Activated naive CD4-positive, alpha-beta T cell treated with anti-CD3 and anti-CD28 coated beads for 36 hours (primary cell): ENCODE data around the gene RALB. TPM values are rescaled to one million over a fixed set of nuclear protein-coding genes. Genes with fewer than 3 reads are reported as not detected.
"Not testable (repeated sequence)": the region's sequence is repeated elsewhere in the genome, so short reads cannot be mapped to it uniquely, and the experiment has no call there.

Experiments used
- CTCF ChIA-PET: fragments of 350-600 bp; sonication (Branson Sonifier 250); formaldehyde crosslinking; loops from one replicate; lab custom pipeline; 2021; ENCODE audit warnings: antibody characterized with exemption; lab: Charles Lee
- DNase-seq: peaks from one replicate; pipeline ENCODE4 v3.0.0-alpha.2; 2020
- H3K27ac Mint-ChIP-seq: one replicate; pipeline ENCODE4 v1.8.0; 2021; ENCODE audit warnings: mild to moderate bottlenecking, mixed read lengths
- H3K27me3 Mint-ChIP-seq: one replicate; pipeline ENCODE4 v1.8.0; 2021; ENCODE audit warnings: low read depth, mixed read lengths
- H3K36me3 Mint-ChIP-seq: one replicate; pipeline ENCODE4 v1.8.0; 2021; ENCODE audit warnings: low read depth, mixed read lengths
- H3K4me1 Mint-ChIP-seq: one replicate; pipeline ENCODE4 v1.8.0; 2021; ENCODE audit warnings: low read depth, mixed read lengths
- H3K4me3 Mint-ChIP-seq: one replicate; pipeline ENCODE4 v1.8.0; 2021; ENCODE audit warnings: mild to moderate bottlenecking, moderate library complexity, mixed read lengths
- H3K9me3 Mint-ChIP-seq: one replicate; pipeline ENCODE4 v1.8.0; 2021; ENCODE audit warnings: mixed read lengths
- intact Hi-C: fragments of 100-400 bp; cut with micrococcal nuclease; formaldehyde crosslinking; loops from one replicate; pipeline ENCODE4 v1.15.1; 2023
- total RNA-seq, 2 experiments: library from RNA; stranded (reverse); gene quantifications; one replicate each; pipeline ENCODE4 v1.2.3, GENCODE V29; 2021

Gene RALB
- total RNA-seq, 2 experiments from 2014 or later, result 16.4 to 19.3 TPM

- no peaks in the 10 kb centered on the region for H3K27me3 Mint-ChIP-seq
- intact Hi-C loops, result loop anchor here (5.0 kb wide), 3 partner anchors 216 to 451 kb away; no protein-coding TSS in a partner anchor
- H3K4me3 Mint-ChIP-seq, result no peak overlapping the region
- CTCF ChIA-PET, result interaction anchor here (3.1 to 3.4 kb wide), 2 partner anchors 51 to 87 kb away, joined by 8 to 14 read pairs; no protein-coding TSS in a partner anchor
- H3K9me3 Mint-ChIP-seq, result peaks cover 9% of the 10 kb centered on the region
- peaks cover 53% of the 10 kb centered on the region for H3K4me1 Mint-ChIP-seq
- no peak overlapping the region for H3K27ac Mint-ChIP-seq
- peaks cover 13% of the 10 kb centered on the region for H3K36me3 Mint-ChIP-seq
- DNase-seq, result no peak
Observed at GRCh38 chr2:120226316-120226715, 26.3 kb upstream of the RALB start.

DNA sequence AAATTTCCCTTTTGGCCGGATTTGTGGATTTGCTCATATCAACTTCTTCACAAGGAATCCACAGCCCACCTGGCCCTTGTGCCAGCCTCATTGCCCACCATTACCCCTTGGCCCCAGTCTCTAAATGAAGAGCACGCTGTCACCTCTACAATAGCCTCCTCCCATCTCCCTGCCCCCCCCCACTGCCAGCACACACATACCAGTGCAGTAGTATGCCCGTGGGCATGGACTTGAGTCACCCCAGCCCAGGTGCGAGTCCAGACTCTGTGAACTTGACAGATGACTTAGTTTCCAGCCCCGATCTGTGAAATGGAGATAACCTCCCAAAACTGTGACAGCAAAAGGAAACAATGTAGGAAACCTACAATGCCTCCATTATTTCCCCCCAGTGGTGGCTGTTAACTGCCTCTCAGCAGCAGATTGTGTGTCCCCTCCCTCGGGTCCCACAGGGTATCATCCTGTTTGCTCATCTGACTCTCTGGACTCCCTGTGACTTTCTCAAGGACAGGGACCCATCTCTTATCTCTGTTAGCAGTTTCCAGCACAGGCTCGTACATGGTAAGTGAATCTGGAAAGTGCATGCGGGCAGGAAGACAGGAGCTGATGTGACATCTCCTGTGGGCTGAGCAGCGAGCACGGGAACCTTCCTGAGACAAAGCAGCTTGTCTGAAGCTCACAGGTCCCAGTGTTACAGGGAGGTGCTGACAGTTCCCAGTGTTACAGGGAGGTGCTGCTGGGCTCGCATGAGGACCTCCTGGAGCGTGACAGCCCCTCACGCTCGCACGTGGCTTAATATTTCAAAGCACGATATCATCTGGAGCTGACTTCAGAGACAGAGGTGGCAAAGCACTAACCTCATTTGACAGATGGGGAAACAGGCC lies 25.3 kb upstream of the RALB start:
- no peaks in the 10 kb centered on the region for H3K27me3 Mint-ChIP-seq
- intact Hi-C loops, result loop anchor here (5.0 kb wide), 3 partner anchors 215 to 450 kb away; no protein-coding TSS in a partner anchor
- CTCF ChIA-PET, result interaction anchor here (0.7 to 3.4 kb wide), 7 partner anchors 26 to 118 kb away, joined by 3 to 14 read pairs (median 3); no protein-coding TSS in a partner anchor
- peaks cover 1% of the 10 kb centered on the region for H3K9me3 Mint-ChIP-seq
- H3K4me3 Mint-ChIP-seq, result no peak overlapping the region
- H3K4me1 Mint-ChIP-seq, result peaks cover 52% of the 10 kb centered on the region
- peaks cover 3% of the 10 kb centered on the region for H3K36me3 Mint-ChIP-seq
- DNase-seq, result peak; percentile 49
- no peak overlapping the region for H3K27ac Mint-ChIP-seq

DNA sequence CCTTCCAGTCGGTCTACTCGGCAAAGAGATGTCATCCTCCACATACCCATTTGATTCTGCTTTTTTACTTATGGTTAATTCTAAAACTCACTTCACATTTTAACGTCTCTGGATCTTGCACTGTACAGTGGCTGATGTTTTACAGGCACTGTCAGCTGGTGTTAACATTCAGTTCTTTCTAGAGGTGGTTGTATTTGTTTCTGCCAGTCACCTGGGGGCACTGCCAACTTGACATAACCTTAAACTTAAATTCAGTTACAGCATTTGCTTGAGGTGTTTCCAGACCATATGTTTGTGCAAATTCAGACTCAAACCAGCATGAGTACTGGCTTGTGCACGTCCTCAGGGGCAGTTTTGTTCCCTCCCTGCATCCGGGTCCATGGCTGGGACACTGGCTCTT lies 24.1 kb upstream of the RALB start:
- DNase-seq, result peak; percentile 35
- Mint-ChIP-seq H3K27me3 (no peaks in the 10 kb centered on the region), H3K4me1 (peaks cover 59% of the 10 kb centered on the region), H3K36me3 (no peaks in the 10 kb centered on the region), H3K9me3 (no peaks in the 10 kb centered on the region), H3K27ac (no peak overlapping the region), H3K4me3 (no peak overlapping the region)
- intact Hi-C loops, result loop anchor here (1.0 to 5.0 kb wide), 4 partner anchors 85 to 449 kb away; no protein-coding TSS in a partner anchor
- CTCF ChIA-PET, result interaction anchor here (0.7 to 3.1 kb wide), 6 partner anchors 19 to 119 kb away, joined by 3 to 8 read pairs (median 3); no protein-coding TSS in a partner anchor

GRCh38 chr2:120229341-120229740 lies 23.3 kb upstream of the RALB start:
- no peak overlapping the region for H3K27ac Mint-ChIP-seq
- DNase-seq, result no peak
- H3K9me3 Mint-ChIP-seq, result no peaks in the 10 kb centered on the region
- H3K4me1 Mint-ChIP-seq, result peaks cover 57% of the 10 kb centered on the region
- no peak overlapping the region for H3K4me3 Mint-ChIP-seq
- no peaks in the 10 kb centered on the region for H3K27me3 Mint-ChIP-seq
- intact Hi-C loops, result loop anchor here (5.0 kb wide), 3 partner anchors 213 to 448 kb away; no protein-coding TSS in a partner anchor
- CTCF ChIA-PET, result interaction anchor here (1.6 to 4.0 kb wide), 2 partner anchors 84 to 120 kb away, joined by 3 to 37 read pairs; no protein-coding TSS in a partner anchor
- H3K36me3 Mint-ChIP-seq, result no peaks in the 10 kb centered on the region

- peaks cover 2% of the 10 kb centered on the region for H3K9me3 Mint-ChIP-seq
- peaks cover 54% of the 10 kb centered on the region for H3K4me1 Mint-ChIP-seq
- no peak for DNase-seq
- CTCF ChIA-PET, result interaction anchor here (1.3 to 4.0 kb wide), 5 partner anchors 26 to 470 kb away, joined by 3 to 37 read pairs (median 4); no protein-coding TSS in a partner anchor
- no peaks in the 10 kb centered on the region for H3K36me3 Mint-ChIP-seq
- peak overlapping the region; percentile 41 for H3K27ac Mint-ChIP-seq
- intact Hi-C loops, result loop anchor here (5.0 kb wide), 3 partner anchors 533 to 1417 kb away; partner anchors contain the start of genes CLASP1 and RNU4ATAC
- no peaks in the 10 kb centered on the region for H3K27me3 Mint-ChIP-seq
- peak overlapping the region; percentile 82 for H3K4me3 Mint-ChIP-seq
Observed at GRCh38 chr2:120230515-120231471, 21.9 kb upstream of the RALB start.

DNA sequence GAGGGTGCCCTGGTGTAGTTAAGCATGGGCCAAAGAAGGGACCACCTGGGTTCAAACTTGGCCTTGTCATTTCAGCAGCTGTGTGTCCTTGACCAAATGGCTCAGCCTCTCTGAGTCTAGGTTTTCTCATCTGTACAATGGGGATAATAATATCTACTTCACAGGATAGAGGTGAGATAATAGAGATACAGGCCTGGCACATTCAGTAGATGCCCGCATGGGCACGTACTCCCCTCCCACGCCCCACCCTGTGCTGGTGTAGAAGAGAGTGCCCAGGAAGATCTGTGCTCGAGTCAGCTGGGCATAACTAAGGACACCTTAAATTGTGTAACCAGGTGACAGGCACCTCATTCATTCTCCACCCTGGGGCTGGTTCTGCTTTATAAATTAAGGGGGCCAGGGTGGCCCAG lies 21.1 kb upstream of the RALB start:
- CTCF ChIA-PET, result interaction anchor here (1.3 to 4.0 kb wide), 4 partner anchors 25 to 471 kb away, joined by 3 to 37 read pairs (median 6); no protein-coding TSS in a partner anchor
- Mint-ChIP-seq H3K9me3 (peaks cover 2% of the 10 kb centered on the region), H3K27ac (peak overlapping the region; percentile 94), H3K36me3 (no peaks in the 10 kb centered on the region), H3K27me3 (no peaks in the 10 kb centered on the region), H3K4me1 (peaks cover 51% of the 10 kb centered on the region), H3K4me3 (peak overlapping the region; percentile 82)
- no peak for DNase-seq
- intact Hi-C loops, result loop anchor here (5.0 kb wide), 3 partner anchors 534 to 1416 kb away; partner anchors contain the start of genes CLASP1 and RNU4ATAC

DNA sequence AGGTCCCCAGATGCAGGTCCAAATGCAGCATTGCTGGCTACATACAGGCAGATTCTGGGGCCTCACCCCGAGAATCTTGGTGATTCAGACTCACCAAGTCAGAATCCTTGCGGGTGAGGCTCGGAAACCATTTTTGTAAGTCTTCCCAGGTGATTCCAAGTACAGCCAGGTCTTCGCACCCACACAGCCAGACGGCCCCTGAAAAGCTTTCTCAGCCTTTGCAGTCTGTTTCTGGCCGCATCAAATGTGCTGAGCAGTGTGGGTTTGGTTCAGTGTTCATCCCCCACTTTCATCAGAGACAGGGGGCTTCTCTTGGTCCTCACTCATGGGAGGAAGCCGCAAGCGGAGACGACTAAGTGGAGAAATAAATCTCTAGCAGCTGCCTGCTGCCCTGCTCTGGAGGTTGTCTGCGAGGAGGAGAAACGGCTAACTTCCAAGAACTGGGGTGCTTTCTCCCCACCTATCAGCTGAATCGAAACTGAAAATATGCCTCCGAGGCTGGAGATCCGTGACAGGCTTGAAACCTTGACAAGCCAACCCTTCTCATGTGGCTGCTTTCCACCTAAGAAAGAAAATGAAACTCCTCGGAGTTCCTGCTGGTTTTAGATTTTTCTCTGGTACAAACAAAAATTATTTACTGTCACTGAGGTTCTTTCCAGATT lies 20.5 kb upstream of the RALB start:
- Mint-ChIP-seq H3K4me3 (peak overlapping the region; percentile 82), H3K9me3 (peaks cover 2% of the 10 kb centered on the region), H3K27ac (peak overlapping the region; percentile 94), H3K36me3 (no peaks in the 10 kb centered on the region), H3K27me3 (no peaks in the 10 kb centered on the region), H3K4me1 (peaks cover 47% of the 10 kb centered on the region)
- peak; percentile 86 for DNase-seq
- CTCF ChIA-PET, result interaction anchor here (1.1 to 4.0 kb wide), 6 partner anchors 25 to 471 kb away, joined by 3 to 37 read pairs (median 4); no protein-coding TSS in a partner anchor
- intact Hi-C loops, result loop anchor here (1.0 to 5.0 kb wide), 9 partner anchors 9 to 1415 kb away; partner anchors contain the start of genes CLASP1, PTPN4, RALB and RNU4ATAC

DNA sequence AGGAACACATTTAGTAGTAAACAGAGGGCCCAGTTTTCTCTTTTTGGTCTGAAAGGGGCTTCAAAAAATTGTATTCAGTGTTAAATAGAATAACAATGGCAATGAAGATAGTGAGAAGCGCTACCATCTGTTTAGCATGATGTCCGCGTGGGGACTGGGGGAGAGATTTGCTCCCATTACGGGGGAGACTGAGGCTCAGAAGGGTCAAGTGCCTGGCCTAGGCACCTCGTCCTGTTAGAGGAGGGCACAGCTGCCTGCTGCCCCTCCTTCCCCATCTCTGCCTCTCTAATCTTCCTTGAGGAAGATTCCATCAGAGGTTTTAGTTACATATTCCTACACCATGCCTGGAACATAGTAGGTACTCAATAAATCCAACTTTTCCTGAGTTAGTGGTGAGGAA lies 19.4 kb upstream of the RALB start:
- CTCF ChIA-PET, result interaction anchor here (0.6 to 4.0 kb wide), 6 partner anchors 8 to 529 kb away, joined by 3 to 37 read pairs (median 6); partner anchors contain the start of gene EPB41L5
- intact Hi-C loops, result loop anchor here (5.0 kb wide), 3 partner anchors 536 to 1414 kb away; partner anchors contain the start of genes CLASP1 and RNU4ATAC
- H3K27me3 Mint-ChIP-seq, result no peaks in the 10 kb centered on the region
- no peaks in the 10 kb centered on the region for H3K36me3 Mint-ChIP-seq
- peak overlapping the region; percentile 82 for H3K4me3 Mint-ChIP-seq
- H3K9me3 Mint-ChIP-seq, result peaks cover 2% of the 10 kb centered on the region
- H3K27ac Mint-ChIP-seq, result peak overlapping the region; percentile 94
- DNase-seq, result no peak
- H3K4me1 Mint-ChIP-seq, result peaks cover 40% of the 10 kb centered on the region

DNA sequence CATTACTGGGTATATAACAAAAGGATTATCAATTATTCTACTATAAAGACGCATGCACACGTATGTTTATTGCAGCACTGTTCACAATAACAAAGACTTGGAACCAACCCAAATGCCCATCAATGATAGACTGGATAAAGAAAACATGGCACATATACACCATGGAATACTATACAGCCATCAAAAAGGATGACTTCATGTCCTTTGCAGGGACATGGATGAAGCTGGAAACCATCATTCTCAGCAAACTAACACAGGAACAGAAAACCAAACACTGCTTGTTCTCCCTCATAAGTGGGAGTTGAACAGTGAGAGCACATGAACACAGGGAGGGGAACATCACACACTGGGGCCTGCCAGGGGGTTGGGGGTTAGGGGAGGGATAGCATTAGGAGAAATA lies 17.5 kb upstream of the RALB start:
- DNase-seq, H3K36me3 Mint-ChIP-seq, H3K27ac Mint-ChIP-seq, H3K27me3 Mint-ChIP-seq, CTCF ChIA-PET, H3K4me3 Mint-ChIP-seq, H3K9me3 Mint-ChIP-seq, intact Hi-C loops: not testable (repeated sequence)
- peaks cover 30% of the 10 kb centered on the region for H3K4me1 Mint-ChIP-seq

DNA sequence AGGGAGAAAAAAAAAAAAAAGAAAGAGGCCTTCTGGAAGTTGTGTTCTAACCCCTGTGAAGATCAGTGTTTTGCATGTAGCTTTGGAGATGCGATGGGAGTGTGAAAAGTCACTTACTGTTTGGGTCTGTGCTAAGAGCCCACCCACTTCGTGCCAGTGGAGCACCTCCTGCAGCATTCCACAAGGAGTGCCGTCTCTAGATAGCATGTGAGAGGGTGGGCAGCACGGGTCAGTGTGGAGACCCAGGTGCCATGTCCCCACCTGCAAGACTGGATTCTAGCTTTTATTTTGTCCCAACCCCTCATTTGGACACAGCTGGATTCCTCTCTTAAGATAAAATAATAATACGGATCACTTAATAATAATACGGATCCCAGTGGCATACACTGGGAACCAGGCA lies 17.0 kb upstream of the RALB start:
- CTCF ChIA-PET, result interaction anchor here (0.7 kb wide), 1 partner anchor 51 kb away, joined by 3 read pairs; no protein-coding TSS in a partner anchor
- H3K4me1 Mint-ChIP-seq, result peaks cover 28% of the 10 kb centered on the region
- no peak overlapping the region for H3K4me3 Mint-ChIP-seq
- H3K9me3 Mint-ChIP-seq, result peaks cover 2% of the 10 kb centered on the region
- no peaks in the 10 kb centered on the region for H3K36me3 Mint-ChIP-seq
- intact Hi-C loops, result no loop called here
- no peak overlapping the region for H3K27ac Mint-ChIP-seq
- DNase-seq, result no peak
- no peaks in the 10 kb centered on the region for H3K27me3 Mint-ChIP-seq

GRCh38 chr2:120236316-120236715 lies 16.3 kb upstream of the RALB start:
- Mint-ChIP-seq H3K27me3 (no peaks in the 10 kb centered on the region), H3K27ac (no peak overlapping the region), H3K9me3 (peaks cover 2% of the 10 kb centered on the region), H3K4me3 (no peak overlapping the region), H3K36me3 (no peaks in the 10 kb centered on the region), H3K4me1 (peaks cover 22% of the 10 kb centered on the region)
- intact Hi-C loops, result no loop called here
- no peak for DNase-seq
- CTCF ChIA-PET, result no interaction called here
